ENCODE measurements around the gene SORBS2. TPM values are rescaled to one million over a fixed set of nuclear protein-coding genes. Genes with fewer than 3 reads are reported as not detected.

SORBS2 gene
- total RNA-seq, 2 experiments from 2014 or later, result not detected

DNA sequence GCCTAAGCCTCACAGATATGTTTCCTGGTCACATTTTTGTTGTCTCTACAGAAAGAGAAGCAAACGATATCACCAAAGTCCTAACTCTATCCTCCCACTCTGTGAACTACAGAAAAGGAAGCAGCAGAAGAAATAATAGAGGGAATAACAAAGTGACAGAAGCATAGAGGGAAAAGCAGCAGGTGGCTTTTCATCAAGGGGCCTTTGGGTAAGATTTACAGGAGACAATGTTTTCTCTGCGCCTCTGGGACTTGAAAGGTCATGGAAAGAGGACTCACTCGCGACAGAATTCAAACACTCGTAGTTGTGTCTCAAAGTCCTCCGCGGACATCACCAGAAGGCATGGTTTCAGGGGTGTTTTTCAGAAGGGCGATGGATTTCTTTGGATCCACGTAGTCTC, 66.1 kb downstream of the SORBS2 start:
- no peak for TF ChIP-seq CTCF (IDR thresholded peaks at IDR 0.05)

DNA sequence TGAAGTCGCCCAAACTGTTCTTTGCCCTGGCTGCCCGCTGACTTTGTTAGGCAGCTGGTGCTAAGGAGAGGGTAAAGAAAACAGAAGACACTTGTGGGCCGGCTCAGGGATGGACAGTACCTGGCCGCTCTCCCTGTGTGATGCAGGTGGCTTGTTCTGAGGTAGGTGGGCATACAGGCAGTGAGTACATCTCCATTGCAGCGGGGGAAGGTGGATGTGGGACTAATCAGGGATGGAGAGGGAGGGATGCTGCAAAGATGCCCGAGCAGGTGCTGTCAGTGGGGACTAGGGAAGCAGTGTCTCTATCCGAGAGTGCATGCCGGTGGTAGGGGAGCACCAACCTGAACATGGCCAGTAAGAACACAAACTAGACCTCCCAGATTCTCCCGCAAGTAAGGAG, 67.0 kb downstream of the SORBS2 start:
- Mint-ChIP-seq H3K4me1 (ENCODE audit: low read depth) (no peaks in the 10 kb centered on the region), H3K27me3 (peaks cover 31% of the 10 kb centered on the region), H3K4me3 (no peak overlapping the region), H3K9me3 (no peaks in the 10 kb centered on the region), H3K27ac (no peak overlapping the region), H3K36me3 (ENCODE audit: low read depth) (no peaks in the 10 kb centered on the region)
- no peak for DNase-seq
- POLR2A ChIA-PET, result no interaction called here
- Histone ChIP-seq H3K4me3 (ENCODE audit: low read length) (no peak overlapping the region), H3K36me3 (ENCODE audit: insufficient read depth, low read length) (no peaks in the 10 kb centered on the region), H3K27me3 (ENCODE audit: control insufficient read depth in 1 of 2, insufficient read depth in 2 of 2, low read length in 2 of 2) (no peaks in the 10 kb centered on the region), H3K4me1 (ENCODE audit: insufficient read depth, low read length) (no peaks in the 10 kb centered on the region), H3K9me3 (ENCODE audit: control insufficient read depth in 1 of 2, insufficient read depth in 1 of 2, low read length in 2 of 2) (peaks cover 0 to 11% of the 10 kb centered on the region in 2 experiments), H3K27ac (ENCODE audit: low read depth in 1 of 2, low read length in 2 of 2) (no peak overlapping the region)
- ATAC-seq (ENCODE audit: poor library complexity), result no peak
- CTCF ChIA-PET, result no interaction called here
- intact Hi-C loops (cut with DNase I, micrococcal nuclease), result no loop called here
- TF ChIP-seq CTCF (IDR thresholded peaks at IDR 0.05), result no peak

More for the DNA sequence above, 66.1 kb downstream of the SORBS2 start:
- Mint-ChIP-seq H3K4me1 (ENCODE audit: low read depth) (no peaks in the 10 kb centered on the region), H3K9me3 (no peaks in the 10 kb centered on the region), H3K27me3 (peaks cover 32% of the 10 kb centered on the region), H3K27ac (no peak overlapping the region), H3K36me3 (ENCODE audit: low read depth) (no peaks in the 10 kb centered on the region), H3K4me3 (no peak overlapping the region)
- Histone ChIP-seq H3K27me3 (ENCODE audit: control insufficient read depth in 1 of 2, insufficient read depth in 2 of 2, low read length in 2 of 2) (no peaks in the 10 kb centered on the region), H3K27ac (ENCODE audit: low read depth in 1 of 2, low read length in 2 of 2) (no peak overlapping the region), H3K36me3 (ENCODE audit: insufficient read depth, low read length) (no peaks in the 10 kb centered on the region), H3K4me1 (ENCODE audit: insufficient read depth, low read length) (no peaks in the 10 kb centered on the region), H3K9me3 (ENCODE audit: control insufficient read depth in 1 of 2, insufficient read depth in 1 of 2, low read length in 2 of 2) (peaks cover 0 to 11% of the 10 kb centered on the region in 2 experiments), H3K4me3 (ENCODE audit: low read length) (no peak overlapping the region)
- POLR2A ChIA-PET, result no interaction called here
- intact Hi-C loops (cut with DNase I, micrococcal nuclease), result no loop called here
- CTCF ChIA-PET, result no interaction called here
- ATAC-seq (ENCODE audit: poor library complexity) (no peak), DNase-seq (no peak)

DNA sequence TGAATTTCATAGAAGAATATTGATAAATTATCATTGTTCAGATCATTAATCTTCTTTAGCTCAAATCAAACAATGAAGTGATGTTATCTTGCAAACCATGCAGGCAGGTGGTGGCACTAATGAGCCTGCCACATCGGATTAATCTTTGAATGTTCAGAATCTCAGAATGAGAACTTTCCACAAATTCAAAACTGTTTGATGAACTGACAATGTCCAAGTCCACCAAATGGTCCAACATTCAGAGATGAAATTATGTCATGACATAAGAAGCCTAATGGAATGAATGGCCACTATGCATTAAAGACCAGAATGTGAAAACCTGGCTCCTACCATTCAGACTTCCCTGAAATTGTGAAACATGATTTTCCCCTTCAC, 67.5 kb downstream of the SORBS2 start:
- ChIA-PET CTCF (no interaction called here), POLR2A (no interaction called here)
- H3K27ac Mint-ChIP-seq, result no peak overlapping the region
- H3K36me3 Mint-ChIP-seq (ENCODE audit: low read depth), result no peaks in the 10 kb centered on the region
- Histone ChIP-seq H3K36me3 (ENCODE audit: insufficient read depth, low read length) (no peaks in the 10 kb centered on the region), H3K4me1 (ENCODE audit: insufficient read depth, low read length) (no peaks in the 10 kb centered on the region), H3K27me3 (ENCODE audit: control insufficient read depth in 1 of 2, insufficient read depth in 2 of 2, low read length in 2 of 2) (no peaks in the 10 kb centered on the region), H3K4me3 (ENCODE audit: low read length) (no peak overlapping the region), H3K9me3 (ENCODE audit: control insufficient read depth in 1 of 2, insufficient read depth in 1 of 2, low read length in 2 of 2) (peaks cover 0 to 11% of the 10 kb centered on the region in 2 experiments), H3K27ac (ENCODE audit: low read depth in 1 of 2, low read length in 2 of 2) (no peak overlapping the region)
- H3K9me3 Mint-ChIP-seq, result no peaks in the 10 kb centered on the region
- intact Hi-C loops (cut with DNase I, micrococcal nuclease), result no loop called here
- DNase-seq (no peak), ATAC-seq (ENCODE audit: poor library complexity) (no peak)
- H3K27me3 Mint-ChIP-seq, result peaks cover 27% of the 10 kb centered on the region
- no peaks in the 10 kb centered on the region for H3K4me1 Mint-ChIP-seq (ENCODE audit: low read depth)
- no peak overlapping the region for H3K4me3 Mint-ChIP-seq
- TF ChIP-seq CTCF (IDR thresholded peaks at IDR 0.05), result no peak
